ENCODE measurements around the gene HSPBP1. TPM values are rescaled to one million over a fixed set of nuclear protein-coding genes. Genes with fewer than 3 reads are reported as not detected.

The HSPBP1 gene
- 121 to 154 TPM (median 139 TPM) in 5 replicates for total RNA-seq (2022; extraction: Qiagen RNA extraction)

GRCh38 chr19:55279770-55280643 lies at the start of gene HSPBP1:
Gene HSPBP1, minus strand, starts transcription at chr19:55280110. Its CDS starts 502 bp downstream, at chr19:55279608.

GRCh38 chr19:55325172-55325571 lies 45.3 kb upstream of the HSPBP1 start, which contains the start of gene TMEM150B:
Gene TMEM150B, minus strand, starts transcription at chr19:55325341. Its CDS starts 4,305 bp downstream, at chr19:55321036.

GRCh38 chr19:55283548-55284377 lies 3.9 kb upstream of the HSPBP1 start, which contains the start of gene BRSK1:
Gene BRSK1, plus strand, starts transcription at chr19:55283997. Its CDS starts 446 bp downstream, at chr19:55284443.

GRCh38 chr19:55258828-55259539 lies 20.9 kb downstream of the HSPBP1 start, which contains the start of gene PPP6R1:
Gene PPP6R1, minus strand, starts transcription at chr19:55259017. Its CDS starts 11,914 bp downstream, at chr19:55247103.

GRCh38 chr19:55228403-55229031 lies 51.4 kb downstream of the HSPBP1 start, which contains the start of gene TMEM86B:
Gene TMEM86B, minus strand, starts transcription at chr19:55228763. Its CDS starts 22 bp downstream, at chr19:55228741.

Other genes with a start within 250 kb of the HSPBP1 start
- gene GP6, start 241.8 kb downstream of the HSPBP1 start, total RNA-seq (2022; extraction: Qiagen RNA extraction) = 0.04 to 0.23 TPM (median 0.07 TPM) in 5 replicates
- 16.3 to 22.1 TPM (median 20.4 TPM) in 5 replicates for gene RDH13, start 217.0 kb downstream of the HSPBP1 start, total RNA-seq (2022; extraction: Qiagen RNA extraction)
- gene EPS8L1, start 204.2 kb downstream of the HSPBP1 start, total RNA-seq (2022; extraction: Qiagen RNA extraction) = 3.2 to 6.5 TPM (median 5.6 TPM) in 5 replicates
- 55.2 to 86.5 TPM (median 80.7 TPM) in 5 replicates for gene PPP1R12C, start 162.5 kb downstream of the HSPBP1 start, total RNA-seq (2022; extraction: Qiagen RNA extraction)
- gene TNNT1, start 130.9 kb downstream of the HSPBP1 start, total RNA-seq (2022; extraction: Qiagen RNA extraction) = 108 to 151 TPM (median 139 TPM) in 5 replicates
- 5.9 to 8.2 TPM (median 7.5 TPM) in 5 replicates for gene TNNI3, start 122.4 kb downstream of the HSPBP1 start, total RNA-seq (2022; extraction: Qiagen RNA extraction)
- 4.6 to 5.9 TPM (median 5.4 TPM) in 5 replicates for gene DNAAF3, start 113.5 kb downstream of the HSPBP1 start, total RNA-seq (2022; extraction: Qiagen RNA extraction)
- 1.9 to 5.0 TPM (median 3.5 TPM) in 5 replicates for gene SYT5, start 99.8 kb downstream of the HSPBP1 start, total RNA-seq (2022; extraction: Qiagen RNA extraction)
- gene PTPRH, start 70.6 kb downstream of the HSPBP1 start, total RNA-seq (2022; extraction: Qiagen RNA extraction) = 2.8 to 4.5 TPM (median 3.7 TPM) in 5 replicates
- 1.8 to 4.7 TPM (median 4.1 TPM) in 5 replicates for gene TMEM86B, start 51.3 kb downstream of the HSPBP1 start, total RNA-seq (2022; extraction: Qiagen RNA extraction)
- gene PPP6R1, start 21.1 kb downstream of the HSPBP1 start, total RNA-seq (2022; extraction: Qiagen RNA extraction) = 84.6 to 114 TPM (median 113 TPM) in 5 replicates
- gene BRSK1, start 3.9 kb upstream of the HSPBP1 start, total RNA-seq (2022; extraction: Qiagen RNA extraction) = 2.8 to 3.4 TPM (median 3.3 TPM) in 5 replicates
- gene TMEM150B, start 45.2 kb upstream of the HSPBP1 start, total RNA-seq (2022; extraction: Qiagen RNA extraction) = not detected in 5 replicates
- gene KMT5C, start 59.8 kb upstream of the HSPBP1 start, total RNA-seq (2022; extraction: Qiagen RNA extraction) = 5.2 to 6.3 TPM (median 6.0 TPM) in 5 replicates
- gene COX6B2, start 74.6 kb upstream of the HSPBP1 start, total RNA-seq (2022; extraction: Qiagen RNA extraction) = 0.61 to 1.1 TPM (median 0.83 TPM) in 5 replicates
- 0.03 to 0.14 TPM (median 0.12 TPM) in 5 replicates for gene GARIN5B, start 83.2 kb upstream of the HSPBP1 start, total RNA-seq (2022; extraction: Qiagen RNA extraction)
- 9.6 to 11.2 TPM (median 10.5 TPM) in 5 replicates for gene IL11, start 90.4 kb upstream of the HSPBP1 start, total RNA-seq (2022; extraction: Qiagen RNA extraction)
- 0.93 to 2.2 TPM (median 1.3 TPM) in 5 replicates for gene TMEM190, start 96.7 kb upstream of the HSPBP1 start, total RNA-seq (2022; extraction: Qiagen RNA extraction)
- 2.0 to 9.6 TPM (median 7.8 TPM) in 5 replicates for gene TMEM238, start 104.2 kb upstream of the HSPBP1 start, total RNA-seq (2022; extraction: Qiagen RNA extraction)
- gene RPL28, start 105.8 kb upstream of the HSPBP1 start, total RNA-seq (2022; extraction: Qiagen RNA extraction) = 2,614 to 2,914 TPM (median 2,802 TPM) in 5 replicates
- 270 to 454 TPM (median 404 TPM) in 5 replicates for gene UBE2S, start 127.7 kb upstream of the HSPBP1 start, total RNA-seq (2022; extraction: Qiagen RNA extraction)
- gene SHISA7, start 163.2 kb upstream of the HSPBP1 start, total RNA-seq (2022; extraction: Qiagen RNA extraction) = 0.01 TPM in 1 of 5 replicates, not detected in the others
- gene ISOC2, start 181.5 kb upstream of the HSPBP1 start, total RNA-seq (2022; extraction: Qiagen RNA extraction) = 55.5 to 66.5 TPM (median 58.3 TPM) in 5 replicates
- not detected in 5 replicates for gene C19orf85, start 184.6 kb upstream of the HSPBP1 start, total RNA-seq (2022; extraction: Qiagen RNA extraction)
- 5.1 to 10.1 TPM (median 7.8 TPM) in 5 replicates for gene ZNF628, start 196.5 kb upstream of the HSPBP1 start, total RNA-seq (2022; extraction: Qiagen RNA extraction)
- gene NAT14, start 205.1 kb upstream of the HSPBP1 start, total RNA-seq (2022; extraction: Qiagen RNA extraction) = 36.7 to 57.2 TPM (median 56.0 TPM) in 5 replicates
- 0.40 to 0.99 TPM (median 0.66 TPM) in 5 replicates for gene SSC5D, start 208.3 kb upstream of the HSPBP1 start, total RNA-seq (2022; extraction: Qiagen RNA extraction)

All from A549 treated with AZD2906 at 1 μM for 4 hours (cell line).